Activated T-helper 1 cell treated with Interleukin-2 at 50 U/mL for 16 hours (primary cell): Measurements from ENCODE around the gene TXNRD1.
"Not testable (repeated sequence)": the region's sequence is repeated elsewhere in the genome, so short reads cannot be mapped to it uniquely, and the experiment has no call there.

Source experiments
- DNase-seq: peaks from one replicate; pipeline ENCODE4 v3.0.0-alpha.2; 2020; ENCODE audit warnings: low read depth

TXNRD1 gene

GRCh38 chr12:104237930-104238329 is 22.4 kb downstream of the TXNRD1 start:
- DNase-seq = no peak

- no peak for DNase-seq
Observed at GRCh38 chr12:104242546-104243206, 27.1 kb downstream of the TXNRD1 start.

- DNase-seq = no peak
Observed at GRCh38 chr12:104243551-104243950, 28.0 kb downstream of the TXNRD1 start.

GRCh38 chr12:104243971-104244370 is 28.4 kb downstream of the TXNRD1 start:
- no peak for DNase-seq

GRCh38 chr12:104247698-104248097 is 32.1 kb downstream of the TXNRD1 start:
- no peak for DNase-seq

- DNase-seq = no peak
Observed at GRCh38 chr12:104248444-104248843, 32.9 kb downstream of the TXNRD1 start.

GRCh38 chr12:104249017-104249416 is 33.4 kb downstream of the TXNRD1 start:
- DNase-seq = no peak

GRCh38 chr12:104249898-104250297 is 34.3 kb downstream of the TXNRD1 start:
- no peak for DNase-seq

GRCh38 chr12:104250366-104251125 is 35.0 kb downstream of the TXNRD1 start:
- no peak for DNase-seq

GRCh38 chr12:104257913-104258472 is 42.4 kb downstream of the TXNRD1 start:
- no peak for DNase-seq

GRCh38 chr12:104258476-104259067 is 43.0 kb downstream of the TXNRD1 start:
- no peak for DNase-seq

GRCh38 chr12:104263026-104263425 is 47.4 kb downstream of the TXNRD1 start:
- no peak for DNase-seq

GRCh38 chr12:104263580-104264358 is 48.2 kb downstream of the TXNRD1 start:
- DNase-seq = no peak

- DNase-seq = not testable (repeated sequence)
Observed at GRCh38 chr12:104265436-104265835, 49.9 kb downstream of the TXNRD1 start.

- no peak for DNase-seq
Observed at GRCh38 chr12:104272938-104273337, 57.4 kb downstream of the TXNRD1 start.

- DNase-seq = no peak
Observed at GRCh38 chr12:104273503-104273902, 57.9 kb downstream of the TXNRD1 start.

- DNase-seq = no peak
Observed at GRCh38 chr12:104274811-104275210, 59.2 kb downstream of the TXNRD1 start.

GRCh38 chr12:104275689-104276088 is 60.1 kb downstream of the TXNRD1 start:
- no peak for DNase-seq

- DNase-seq = no peak
Observed at GRCh38 chr12:104276273-104277131, 60.9 kb downstream of the TXNRD1 start.

GRCh38 chr12:104279164-104279563 is 63.6 kb downstream of the TXNRD1 start:
- DNase-seq = no peak

GRCh38 chr12:104280111-104280510 is 64.5 kb downstream of the TXNRD1 start:
- DNase-seq = no peak
